ENCODE results near the gene CUX1.

CUX1 gene

DNA sequence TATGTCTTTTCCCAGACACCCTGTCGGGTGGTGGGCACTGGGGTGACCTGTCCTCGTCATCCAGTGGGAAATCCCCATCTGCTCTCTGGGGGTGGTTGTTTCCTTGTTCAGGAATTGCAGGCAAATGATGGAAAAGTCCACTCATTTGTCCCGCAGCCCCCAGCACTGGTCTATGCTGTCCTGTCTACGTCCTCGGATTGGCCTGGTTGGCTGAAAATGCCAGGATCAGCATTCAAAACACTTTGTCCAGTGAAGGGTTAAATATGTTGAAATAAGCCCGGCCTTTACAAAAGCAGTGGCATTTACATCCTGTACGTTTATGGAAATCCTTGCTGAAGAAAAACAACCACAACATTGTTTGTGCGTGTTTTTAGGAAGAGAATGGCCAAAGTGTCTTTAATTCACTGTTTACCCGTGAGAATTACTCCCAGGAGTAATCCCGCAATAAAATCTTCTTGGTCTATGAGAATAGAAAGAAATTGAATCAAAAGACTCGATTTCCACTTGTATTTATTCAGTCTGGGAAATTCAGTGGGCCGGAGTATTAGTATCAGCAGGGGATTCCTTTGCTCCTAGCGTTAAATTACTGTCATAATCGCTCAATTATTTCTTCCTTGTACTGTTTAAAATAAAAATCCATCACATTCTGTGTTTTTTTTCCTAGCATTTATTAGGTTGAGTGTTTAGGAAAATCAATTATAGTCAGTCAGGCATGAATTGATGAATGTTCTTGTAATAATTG lies 352.4 kb downstream of the CUX1 start:
- in situ Hi-C loops (cut with HindIII; ENCODE audit: low sequenced_read_pairs), result no loop called here
- TF ChIP-seq, protein P1, sequence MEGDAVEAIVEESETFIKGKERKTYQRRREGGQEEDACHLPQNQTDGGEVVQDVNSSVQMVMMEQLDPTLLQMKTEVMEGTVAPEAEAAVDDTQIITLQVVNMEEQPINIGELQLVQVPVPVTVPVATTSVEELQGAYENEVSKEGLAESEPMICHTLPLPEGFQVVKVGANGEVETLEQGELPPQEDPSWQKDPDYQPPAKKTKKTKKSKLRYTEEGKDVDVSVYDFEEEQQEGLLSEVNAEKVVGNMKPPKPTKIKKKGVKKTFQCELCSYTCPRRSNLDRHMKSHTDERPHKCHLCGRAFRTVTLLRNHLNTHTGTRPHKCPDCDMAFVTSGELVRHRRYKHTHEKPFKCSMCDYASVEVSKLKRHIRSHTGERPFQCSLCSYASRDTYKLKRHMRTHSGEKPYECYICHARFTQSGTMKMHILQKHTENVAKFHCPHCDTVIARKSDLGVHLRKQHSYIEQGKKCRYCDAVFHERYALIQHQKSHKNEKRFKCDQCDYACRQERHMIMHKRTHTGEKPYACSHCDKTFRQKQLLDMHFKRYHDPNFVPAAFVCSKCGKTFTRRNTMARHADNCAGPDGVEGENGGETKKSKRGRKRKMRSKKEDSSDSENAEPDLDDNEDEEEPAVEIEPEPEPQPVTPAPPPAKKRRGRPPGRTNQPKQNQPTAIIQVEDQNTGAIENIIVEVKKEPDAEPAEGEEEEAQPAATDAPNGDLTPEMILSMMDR (IDR thresholded peaks at IDR 0.05; ENCODE audit: low read depth, low read length), result no peak
- DNase-seq (ENCODE audit: low read depth, low spot score), result peak; percentile 43
- H3K4me3 ChIP-seq (ENCODE audit: low read depth, low read length), result no peak overlapping the region

DNA sequence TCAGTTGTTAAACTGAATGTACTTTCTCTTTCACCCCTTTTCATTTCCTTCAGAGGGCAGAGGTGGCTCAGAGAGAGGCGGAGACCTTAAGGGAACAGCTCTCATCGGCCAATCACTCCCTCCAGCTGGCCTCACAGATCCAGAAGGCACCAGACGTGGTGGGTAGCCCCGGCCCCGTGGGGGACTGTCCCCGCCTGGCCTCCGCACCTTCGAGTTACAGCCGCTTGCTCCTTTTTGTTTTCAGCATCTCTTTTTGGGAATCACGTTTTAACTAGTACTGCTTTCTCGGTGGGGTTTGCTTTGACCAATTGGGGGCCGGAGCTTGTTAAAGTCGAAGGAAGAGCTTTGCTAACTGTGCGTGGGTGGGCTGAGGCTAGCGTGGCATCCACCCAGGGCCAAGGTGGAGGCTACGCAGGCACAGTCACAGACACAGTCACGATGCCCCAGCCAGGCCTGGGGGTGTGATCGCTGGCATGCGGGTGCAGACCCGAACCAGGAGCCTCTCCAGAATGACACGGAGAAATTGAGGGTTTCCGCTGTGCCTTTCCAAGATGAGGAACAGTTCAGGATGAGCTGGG lies 353.1 kb downstream of the CUX1 start:
- TF ChIP-seq, protein P1 (IDR thresholded peaks at IDR 0.05; ENCODE audit: low read depth, low read length), result no peak
- in situ Hi-C loops (cut with HindIII; ENCODE audit: low sequenced_read_pairs), result no loop called here
- no peak overlapping the region for H3K4me3 ChIP-seq (ENCODE audit: low read depth, low read length)
- DNase-seq (ENCODE audit: low read depth, low spot score), result peak; percentile 42

DNA sequence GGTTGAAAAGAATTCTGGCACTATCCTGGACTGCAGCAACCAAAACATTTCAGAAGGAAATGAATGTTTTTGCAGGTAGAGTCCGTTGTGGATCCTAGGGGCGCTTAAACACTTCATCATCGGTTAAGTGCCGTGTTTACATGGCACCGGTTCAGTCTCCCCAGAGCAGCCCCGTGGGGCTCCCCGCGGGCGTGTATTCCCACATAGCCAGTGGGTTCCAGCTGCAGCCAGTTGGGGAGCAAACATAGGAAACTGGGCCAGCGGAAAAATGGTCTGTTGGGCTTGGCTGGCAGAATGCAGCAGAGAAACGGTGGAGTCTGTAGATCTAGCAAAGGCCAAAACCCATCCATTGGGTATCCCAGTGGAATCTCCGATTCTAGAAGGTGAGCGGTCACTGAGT lies 356.2 kb downstream of the CUX1 start:
- in situ Hi-C loops (cut with HindIII; ENCODE audit: low sequenced_read_pairs), result no loop called here
- no peak overlapping the region for H3K4me3 ChIP-seq (ENCODE audit: low read depth, low read length)
- no peak for DNase-seq (ENCODE audit: low read depth, low spot score)
- TF ChIP-seq, protein P1 (IDR thresholded peaks at IDR 0.05; ENCODE audit: low read depth, low read length), result no peak

DNA sequence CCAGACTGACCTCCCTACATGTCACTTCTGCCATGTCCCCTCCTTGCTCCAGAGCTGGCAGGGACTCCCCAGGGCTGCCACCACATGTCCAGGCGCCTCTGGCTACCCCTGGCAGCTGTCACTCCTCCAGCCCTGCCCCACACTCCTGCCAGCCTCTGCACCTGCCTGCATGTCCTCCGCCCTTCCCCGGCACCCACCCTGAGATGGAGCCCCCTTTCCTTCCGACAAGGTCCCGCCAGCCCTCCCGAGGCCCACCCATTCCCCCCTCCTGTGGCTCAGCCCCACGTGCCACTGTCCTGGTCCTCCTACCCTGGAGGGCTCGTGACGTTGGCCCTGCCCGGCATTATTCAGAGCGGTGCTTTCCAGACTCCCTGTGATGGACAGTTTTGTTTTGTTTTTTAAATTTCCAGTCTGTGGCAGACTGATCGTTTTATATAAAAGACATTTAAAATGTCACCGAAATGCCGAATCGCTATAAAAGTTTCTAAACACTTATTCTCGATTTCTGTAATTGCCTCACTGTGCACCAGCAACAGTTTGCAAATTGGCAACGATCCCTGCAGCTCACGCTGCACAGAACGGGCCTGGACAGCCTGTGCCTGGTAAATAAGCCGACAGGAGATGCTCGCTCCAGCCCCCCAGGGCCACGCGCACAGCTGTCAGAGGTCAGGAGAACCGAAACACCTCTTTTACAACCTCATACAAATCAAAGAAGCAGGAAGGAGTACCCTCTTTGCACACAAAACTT lies 358.2 kb downstream of the CUX1 start:
- in situ Hi-C loops (cut with HindIII; ENCODE audit: low sequenced_read_pairs), result no loop called here
- no peak for DNase-seq (ENCODE audit: low read depth, low spot score)
- H3K4me3 ChIP-seq (ENCODE audit: low read depth, low read length), result no peak overlapping the region
- TF ChIP-seq, protein P1 (IDR thresholded peaks at IDR 0.05; ENCODE audit: low read depth, low read length), result no peak

DNA sequence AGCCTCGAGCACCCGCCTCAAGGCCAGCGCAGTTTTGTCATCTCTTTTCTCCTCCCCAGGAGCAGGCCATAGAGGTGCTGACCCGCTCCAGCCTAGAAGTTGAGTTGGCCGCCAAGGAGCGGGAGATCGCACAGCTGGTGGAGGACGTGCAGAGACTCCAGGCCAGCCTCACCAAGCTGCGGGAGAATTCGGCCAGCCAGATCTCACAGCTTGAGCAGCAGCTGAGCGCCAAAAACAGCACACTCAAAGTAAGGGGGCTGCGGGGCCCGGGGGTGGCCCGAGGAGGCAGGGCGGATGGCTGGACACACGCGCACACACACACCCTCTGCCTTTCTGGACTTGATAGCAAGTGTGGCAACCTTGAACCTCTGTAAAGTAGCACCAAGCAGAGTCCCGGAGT lies 361.0 kb downstream of the CUX1 start:
- DNase-seq (ENCODE audit: low read depth, low spot score), result no peak
- in situ Hi-C loops (cut with HindIII; ENCODE audit: low sequenced_read_pairs), result no loop called here
- H3K4me3 ChIP-seq (ENCODE audit: low read depth, low read length), result no peak overlapping the region
- TF ChIP-seq, protein P1 (IDR thresholded peaks at IDR 0.05; ENCODE audit: low read depth, low read length), result no peak

DNA sequence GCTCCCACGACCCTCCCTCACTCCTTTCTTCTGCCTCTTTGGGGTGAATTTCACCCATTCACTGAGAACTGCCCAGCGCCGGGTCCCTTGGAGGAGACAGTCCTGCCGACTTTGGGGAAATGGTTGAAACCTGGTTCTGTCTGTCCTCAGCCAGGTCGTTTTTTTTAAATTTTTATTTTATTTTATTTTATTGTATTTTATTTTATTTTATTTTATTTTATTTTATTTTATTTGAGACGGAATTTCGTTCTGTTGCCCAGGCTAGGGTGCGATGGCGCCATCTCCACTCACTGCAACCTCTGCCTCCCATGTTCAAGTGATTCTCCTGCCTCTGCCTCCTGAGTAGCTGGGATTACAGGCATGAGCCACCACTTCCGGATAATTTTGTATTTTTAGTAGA lies 363.3 kb downstream of the CUX1 start:
- no peak overlapping the region for H3K4me3 ChIP-seq (ENCODE audit: low read depth, low read length)
- no peak for DNase-seq (ENCODE audit: low read depth, low spot score)
- in situ Hi-C loops (cut with HindIII; ENCODE audit: low sequenced_read_pairs), result no loop called here
- TF ChIP-seq, protein P1 (IDR thresholded peaks at IDR 0.05; ENCODE audit: low read depth, low read length), result no peak
